NCI-H1930 (cell line): ENCODE results near the gene NHLH1.

ENCODE experiments used
- DNase-seq, 2 experiments: peaks; one replicate each; lab custom pipeline; 2025; lab: John Stamatoyannopoulos, UW

Gene NHLH1

GRCh38 chr1:160412028-160412362 lies 45.1 kb downstream of the NHLH1 start:
- DNase-seq = no peak

- DNase-seq = no peak
Measured at GRCh38 chr1:160413716-160414115, 46.8 kb downstream of the NHLH1 start.

DNA sequence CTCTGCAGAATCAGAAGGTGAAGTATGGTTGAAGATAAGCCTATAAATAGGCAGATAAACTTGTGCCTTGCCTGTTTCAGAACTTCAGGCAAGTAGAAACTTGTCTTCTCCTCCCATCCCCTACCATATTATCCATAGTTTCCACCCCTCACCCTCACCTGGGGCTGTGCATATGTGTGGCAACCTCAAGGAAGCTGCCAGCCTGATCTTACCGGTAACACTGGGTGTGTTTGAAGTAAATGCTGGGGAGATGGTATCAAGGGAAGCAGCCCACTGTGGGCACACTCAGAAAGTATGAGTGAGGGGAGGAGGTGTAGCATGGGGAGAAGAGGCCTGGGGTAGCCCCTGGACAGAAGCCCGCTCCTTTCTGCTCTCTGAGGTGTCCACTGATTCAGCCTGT lies 48.0 kb downstream of the NHLH1 start:
- no peak for DNase-seq

GRCh38 chr1:160415696-160416290 lies 48.9 kb downstream of the NHLH1 start:
- no peak for DNase-seq

- DNase-seq = no peak
Measured at GRCh38 chr1:160416369-160416768, 49.5 kb downstream of the NHLH1 start.

DNA sequence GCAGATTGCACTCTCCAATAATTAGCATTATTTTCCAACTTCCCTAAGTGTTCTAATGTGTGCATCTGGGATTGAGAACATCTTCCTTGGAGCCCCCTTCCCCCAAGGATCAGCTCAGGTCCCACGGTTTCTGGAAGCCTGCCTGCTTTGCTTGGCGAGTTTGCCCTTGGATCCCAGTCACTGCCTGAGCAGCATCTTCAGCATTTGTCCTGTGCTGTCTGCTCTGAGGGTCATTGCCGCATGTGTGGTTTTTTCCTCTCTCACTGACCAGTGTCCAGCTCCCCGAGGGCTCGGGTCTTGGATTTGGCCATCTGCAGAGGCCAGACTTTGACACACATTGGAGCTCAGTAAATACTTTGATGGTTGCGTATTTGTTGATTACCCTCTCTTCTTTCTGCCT lies 51.6 kb downstream of the NHLH1 start:
- DNase-seq = no peak

- DNase-seq = no peak
Measured at GRCh38 chr1:160419150-160419837, 52.4 kb downstream of the NHLH1 start.

GRCh38 chr1:160419838-160420169 lies 52.9 kb downstream of the NHLH1 start:
- no peak for DNase-seq

- no peak for DNase-seq
Measured at GRCh38 chr1:160420881-160421842, 54.3 kb downstream of the NHLH1 start.

DNA sequence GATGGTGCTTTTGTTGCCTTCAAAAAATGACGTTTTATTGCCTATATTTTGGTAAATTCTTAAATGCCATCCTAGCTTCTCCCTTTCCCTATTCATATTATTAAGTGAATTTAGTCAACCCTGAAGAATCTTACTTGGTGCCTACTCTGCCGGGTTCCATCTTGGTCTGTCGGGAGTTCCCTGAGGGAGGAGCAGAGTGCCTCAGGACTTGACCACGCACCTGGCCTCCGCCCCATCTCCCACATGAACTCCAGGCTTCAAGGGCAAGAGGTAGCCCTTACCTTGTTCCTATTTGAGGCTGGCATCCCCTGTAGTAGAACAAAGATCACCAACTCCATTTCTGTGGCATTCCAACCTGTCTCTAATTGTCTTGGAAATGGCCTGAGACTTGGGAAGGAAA lies 55.0 kb downstream of the NHLH1 start:
- no peak for DNase-seq
